GM18502 (cell line): ENCODE results near the gene PLPP4.

Experiments
- ATAC-seq: cut with Tn5 transposase; IDR thresholded peaks from one replicate; pipeline ENCODE4 v1.9.1; 2021; ENCODE audit warnings: mild to moderate bottlenecking; ENCODE audit not compliant: unreplicated experiment, poor library complexity

PLPP4 gene

DNA sequence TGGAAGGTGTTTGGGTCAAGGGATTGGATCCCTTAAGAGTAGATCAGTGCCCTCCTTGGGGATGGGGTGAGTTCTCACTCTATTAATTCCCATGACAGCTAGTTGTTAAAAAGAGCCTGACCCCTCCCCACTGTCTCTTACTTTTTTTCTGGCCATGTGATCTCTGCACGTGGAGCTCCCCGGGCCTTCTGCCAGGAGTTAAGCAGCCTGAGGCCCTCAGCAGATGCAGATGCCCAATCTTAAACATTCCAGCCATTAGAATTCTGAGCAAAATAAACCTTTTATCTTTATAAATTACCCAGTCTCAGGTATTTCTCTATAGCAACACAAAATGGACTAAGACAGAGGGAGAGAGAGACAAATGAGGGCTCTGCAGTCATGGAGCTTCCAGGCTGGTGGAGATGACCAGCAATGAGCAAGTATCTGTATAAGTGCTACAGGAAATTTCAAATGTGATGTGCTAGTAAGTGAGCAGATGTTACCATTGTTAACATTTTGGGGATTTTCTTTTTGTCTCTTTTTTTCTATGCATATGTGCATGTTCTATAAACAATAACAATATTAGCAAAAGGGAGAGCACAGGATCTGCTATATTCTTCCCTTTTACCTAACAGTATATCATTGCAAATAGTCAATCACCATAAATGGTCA lies 26.7 kb downstream of the PLPP4 start:
- no peak for ATAC-seq

DNA sequence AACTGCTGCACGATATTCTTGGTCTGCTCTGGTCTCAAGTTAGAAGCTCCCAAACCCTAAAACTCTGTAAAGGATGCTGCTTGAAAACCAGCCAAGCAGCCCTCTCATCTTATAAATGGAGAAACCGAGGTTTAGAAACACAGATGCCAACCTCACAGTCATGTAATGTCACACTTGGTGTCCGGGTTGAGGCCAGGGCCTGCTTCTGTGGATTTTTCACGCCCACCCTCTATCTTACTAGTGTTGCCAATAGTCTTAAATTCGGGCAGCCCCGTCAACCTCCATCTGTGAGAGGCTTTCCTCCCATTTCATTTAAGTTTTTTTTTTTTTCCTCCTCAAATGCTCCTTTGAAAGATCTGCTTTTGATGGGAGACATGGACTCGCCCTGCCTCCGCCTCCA lies 28.9 kb downstream of the PLPP4 start:
- no peak for ATAC-seq

GRCh38 chr10:120486671-120487205 lies 29.7 kb downstream of the PLPP4 start:
- no peak for ATAC-seq

DNA sequence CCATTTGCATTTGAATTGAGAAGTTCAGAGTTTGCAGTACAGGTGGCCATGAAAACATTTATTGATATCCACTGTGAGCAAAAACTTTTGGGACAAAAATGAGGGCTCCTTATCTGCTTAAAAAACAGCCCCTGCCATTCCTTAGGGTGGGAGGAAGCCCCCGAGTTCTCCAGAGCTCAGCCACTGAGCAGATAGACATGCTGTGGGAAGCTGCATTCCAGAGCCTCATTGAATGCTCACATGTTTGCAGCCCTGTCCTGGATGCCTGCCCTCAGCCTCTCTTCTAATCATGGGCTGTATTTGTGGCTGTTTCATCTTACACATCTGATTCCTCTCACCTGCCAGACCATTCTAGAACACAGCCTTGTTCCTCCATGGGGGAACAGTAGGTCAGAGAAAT lies 33.3 kb downstream of the PLPP4 start:
- no peak for ATAC-seq

GRCh38 chr10:120492346-120492745 lies 35.3 kb downstream of the PLPP4 start:
- ATAC-seq: no peak

GRCh38 chr10:120493411-120494312 lies 36.6 kb downstream of the PLPP4 start:
- peak; percentile 80 for ATAC-seq

DNA sequence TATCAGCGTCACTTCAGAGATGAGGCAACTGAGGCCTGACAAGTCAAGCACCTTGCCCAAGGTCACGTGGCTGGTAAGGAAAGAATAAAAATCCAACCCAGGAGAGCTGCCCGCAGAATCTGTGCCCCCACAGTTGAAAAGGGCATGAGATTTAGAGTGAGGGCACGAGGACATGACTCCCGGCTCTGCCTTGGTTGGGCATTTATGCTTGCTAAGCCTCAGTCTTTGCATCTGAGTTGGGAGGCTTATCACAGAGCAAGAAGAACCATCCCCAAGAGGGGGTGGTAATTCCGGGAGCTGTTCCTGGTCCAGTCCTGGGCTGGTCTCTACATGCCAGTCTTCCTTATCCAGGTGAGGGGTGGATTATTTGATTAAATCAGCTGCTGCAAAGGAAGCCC lies 37.3 kb downstream of the PLPP4 start:
- ATAC-seq: no peak

- no peak for ATAC-seq
These were observed 38.4 kb downstream of the PLPP4 start for GRCh38 chr10:120495226-120496009.

DNA sequence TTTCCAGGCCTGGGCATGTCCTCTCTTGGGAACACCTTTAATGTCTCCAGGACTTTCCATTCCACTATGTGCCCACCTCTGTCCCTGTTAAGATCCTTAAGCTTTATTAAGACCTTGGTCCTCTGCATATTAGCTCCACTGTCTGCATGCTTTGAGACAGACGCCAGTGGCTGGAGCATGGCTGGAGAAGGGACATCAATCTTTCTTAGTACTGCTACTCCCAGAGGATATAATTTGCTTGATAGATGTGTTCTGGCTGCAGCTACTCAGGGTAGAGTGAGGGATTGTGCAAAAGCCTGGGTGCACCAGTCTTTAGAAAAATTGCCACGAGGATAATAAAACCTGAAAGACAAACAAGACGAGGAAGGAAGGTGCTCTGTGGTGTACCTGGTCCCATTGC lies 42.9 kb downstream of the PLPP4 start:
- no peak for ATAC-seq

DNA sequence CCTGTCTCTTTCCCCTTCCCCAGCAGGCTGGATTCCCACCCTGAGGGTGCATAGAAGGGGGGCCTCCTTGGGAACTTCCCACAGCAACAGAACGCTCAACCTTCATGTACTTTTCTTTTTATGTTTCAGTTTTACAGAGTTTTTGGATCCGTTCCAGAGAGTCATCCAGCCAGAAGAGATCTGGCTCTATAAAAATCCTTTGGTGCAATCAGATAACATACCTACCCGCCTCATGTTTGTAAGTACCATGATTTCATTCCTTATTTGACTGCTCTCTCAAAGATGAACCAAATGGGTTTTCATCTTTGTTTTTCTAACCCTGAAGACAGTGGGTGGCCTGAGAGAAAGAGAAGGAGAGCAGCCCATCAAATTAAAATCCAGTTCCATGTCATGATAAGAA lies 46.7 kb downstream of the PLPP4 start:
- ATAC-seq: no peak

GRCh38 chr10:120504227-120504626 lies 47.2 kb downstream of the PLPP4 start:
- ATAC-seq: peak; percentile 66

GRCh38 chr10:120505056-120505455 lies 48.0 kb downstream of the PLPP4 start:
- ATAC-seq: no peak

GRCh38 chr10:120505866-120506265 lies 48.8 kb downstream of the PLPP4 start:
- ATAC-seq: no peak

DNA sequence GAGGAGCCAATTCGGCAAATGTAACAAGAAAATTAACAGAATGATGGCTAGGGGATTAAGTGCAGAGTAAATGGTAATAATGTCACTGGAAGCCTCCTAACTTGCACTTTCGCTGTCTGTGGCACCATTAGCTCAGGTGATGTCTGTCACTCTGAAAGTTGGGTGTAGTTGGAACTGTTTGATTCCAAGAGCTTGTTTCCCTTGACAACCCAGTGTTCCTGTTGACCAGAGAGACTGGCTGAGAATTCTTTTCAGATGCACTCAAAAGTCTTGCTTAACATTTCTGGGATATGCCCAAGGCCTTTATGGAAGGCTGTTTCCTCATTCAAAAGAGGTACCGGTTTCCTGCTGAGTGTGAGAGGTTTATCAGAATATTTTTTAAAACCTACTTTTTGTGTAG lies 49.6 kb downstream of the PLPP4 start:
- no peak for ATAC-seq

GRCh38 chr10:120507175-120507574 lies 50.1 kb downstream of the PLPP4 start:
- no peak for ATAC-seq

DNA sequence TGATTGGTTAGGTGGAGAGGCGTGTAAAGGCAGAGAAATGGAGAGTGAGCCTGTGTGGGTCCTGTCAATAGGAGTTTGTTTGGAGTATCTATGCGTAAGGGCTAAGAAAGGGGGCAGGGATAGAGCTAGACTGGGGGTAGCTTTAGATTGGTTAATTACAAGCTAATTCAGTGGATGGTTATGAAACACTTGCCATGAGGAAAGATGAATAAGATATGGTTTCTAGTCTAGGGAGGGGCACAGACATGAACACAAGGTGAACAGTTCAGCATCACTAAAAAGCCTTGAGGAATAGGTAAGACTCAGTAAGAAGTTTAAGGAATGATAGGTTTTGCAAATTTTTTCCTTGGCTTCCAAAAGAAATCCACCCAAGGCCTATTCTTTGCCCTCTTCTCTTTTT lies 50.6 kb downstream of the PLPP4 start:
- no peak for ATAC-seq

- ATAC-seq: no peak
These were observed 51.4 kb downstream of the PLPP4 start for GRCh38 chr10:120508393-120508792.

GRCh38 chr10:120508966-120509365 lies 51.9 kb downstream of the PLPP4 start:
- ATAC-seq: no peak

DNA sequence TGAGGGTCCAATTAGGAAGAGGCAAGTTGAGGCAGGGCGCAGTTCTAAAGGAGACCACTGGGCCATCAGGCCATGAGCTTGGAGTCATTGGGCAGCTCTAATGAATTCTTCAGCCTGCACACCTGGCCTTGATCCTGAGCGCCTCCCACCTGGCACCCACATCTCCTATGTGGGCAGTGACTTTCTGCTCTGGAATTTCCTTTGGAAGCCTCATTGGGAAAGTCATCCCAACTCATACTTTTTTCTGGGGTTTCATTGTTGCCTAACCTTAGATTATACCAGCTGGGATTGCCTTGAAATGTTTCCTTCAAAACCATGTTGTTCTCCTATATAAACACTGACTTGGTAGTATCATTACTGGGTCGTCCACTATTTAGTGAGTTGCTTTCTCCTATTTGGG lies 54.1 kb downstream of the PLPP4 start:
- ATAC-seq: no peak

- no peak for ATAC-seq
These were observed 56.3 kb downstream of the PLPP4 start for GRCh38 chr10:120513307-120513796.
